Measurements from ENCODE around the gene SLC24A4.

SLC24A4 gene

DNA sequence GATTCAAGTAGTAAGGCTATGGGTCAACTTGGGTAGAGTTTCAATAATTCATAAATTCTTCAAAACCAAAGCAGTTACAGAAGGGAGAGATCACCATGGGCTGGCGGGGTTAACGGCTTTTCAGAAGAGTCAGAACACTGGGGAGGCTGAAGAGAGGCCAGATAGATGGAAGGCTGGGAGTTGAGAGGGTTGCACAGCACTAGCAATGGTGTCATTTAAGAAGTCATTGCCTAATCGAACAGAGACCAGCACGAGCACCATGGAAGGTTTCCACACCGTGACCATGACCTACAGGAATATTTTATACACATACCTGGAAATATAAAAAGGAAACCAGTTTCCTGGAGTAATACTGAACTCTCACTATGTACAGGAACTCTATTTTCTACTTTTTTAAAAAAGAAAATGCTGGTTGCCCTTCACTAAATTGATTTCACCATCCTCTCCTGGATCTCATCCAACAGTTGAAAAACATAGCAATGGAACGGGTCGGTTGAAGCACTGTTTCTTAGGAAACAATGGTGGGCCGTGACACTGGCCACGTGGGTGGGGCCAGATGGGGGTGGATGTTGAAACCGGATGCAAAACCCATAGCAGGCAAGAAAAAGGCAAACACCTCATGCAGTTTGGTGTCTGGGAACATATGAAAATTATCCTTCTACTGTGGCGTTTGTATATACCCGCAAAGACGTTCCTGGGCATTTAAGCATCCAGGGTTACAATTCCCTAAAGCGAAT lies 152.7 kb downstream of the SLC24A4 start:
- DNase-seq (ENCODE audit: low read depth in 2 of 2), result no peak

DNA sequence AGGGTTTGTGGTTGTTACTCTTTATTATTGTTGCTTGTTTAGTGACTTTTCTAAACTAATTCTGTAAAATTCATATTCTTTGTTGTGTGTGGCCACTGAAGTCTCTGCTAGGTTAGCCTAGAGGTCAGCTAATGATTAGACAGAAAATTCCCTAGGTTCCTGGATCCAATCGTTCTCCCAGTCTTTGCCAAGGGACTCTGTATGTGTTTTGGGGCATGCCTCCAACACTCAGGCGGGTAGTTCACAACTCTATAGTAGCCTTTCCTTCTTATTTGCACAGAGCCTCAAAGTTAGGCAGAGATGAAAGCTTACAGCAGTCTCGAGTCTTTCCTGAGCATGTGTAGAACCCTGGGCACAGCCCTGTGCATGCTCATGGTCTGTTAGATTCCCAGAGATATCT lies 157.9 kb downstream of the SLC24A4 start:
- DNase-seq (ENCODE audit: low read depth in 2 of 2), result no peak

DNA sequence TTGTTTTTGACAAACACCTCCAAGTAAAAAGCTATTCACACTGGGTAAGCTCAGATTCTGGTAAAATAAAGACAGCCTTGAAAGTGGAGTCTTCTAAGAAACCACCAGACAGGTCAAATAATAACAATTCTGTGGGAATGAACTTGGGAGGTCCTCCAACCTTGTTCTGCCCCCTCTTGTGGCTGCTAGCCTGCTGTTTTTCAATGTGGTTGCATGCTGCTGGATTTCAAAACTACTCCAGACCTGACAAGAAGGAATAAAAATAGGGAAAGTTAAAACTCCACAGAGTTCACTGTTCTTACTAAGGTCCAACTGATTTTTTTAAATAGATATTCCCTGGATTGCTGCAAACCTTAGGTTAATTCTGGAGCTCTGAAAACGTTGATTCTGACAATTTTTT lies 158.4 kb downstream of the SLC24A4 start:
- DNase-seq (ENCODE audit: low read depth in 2 of 2), result no peak

DNA sequence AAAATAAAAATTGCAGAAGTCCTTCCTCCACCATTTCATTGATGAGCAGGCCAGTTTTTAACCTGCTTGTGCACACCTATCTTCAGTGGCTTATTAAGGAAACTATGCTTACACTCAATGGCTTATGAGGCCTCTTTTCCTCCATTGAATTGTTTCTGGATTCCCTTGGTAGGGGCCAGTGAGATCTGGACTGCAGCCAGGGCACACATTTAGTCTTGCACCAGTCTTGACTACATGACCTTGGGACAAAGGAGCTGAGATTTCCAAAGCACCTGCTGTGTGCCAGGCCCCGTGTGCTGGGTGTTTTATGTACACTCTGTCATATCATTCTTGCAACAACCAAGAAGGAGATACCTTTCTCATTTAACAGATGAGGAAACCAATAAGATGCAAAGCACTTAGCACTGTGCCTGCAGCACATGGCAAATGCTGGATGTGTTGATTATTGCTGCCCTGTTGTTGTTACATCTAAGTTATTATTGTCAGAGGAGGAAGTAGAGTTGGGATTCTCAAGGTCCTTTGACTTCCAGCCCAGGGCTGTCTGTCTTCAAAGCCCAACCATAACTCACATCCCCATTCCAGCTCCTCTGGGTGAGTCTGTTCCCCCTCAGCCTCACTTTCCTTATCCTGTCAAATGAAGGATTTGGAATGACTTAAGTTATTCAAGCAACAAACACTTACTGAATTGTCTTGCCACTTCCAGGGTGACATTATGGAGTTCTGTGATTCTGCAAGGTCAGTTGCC lies 159.0 kb downstream of the SLC24A4 start:
- no peak for DNase-seq (ENCODE audit: low read depth in 2 of 2)

DNA sequence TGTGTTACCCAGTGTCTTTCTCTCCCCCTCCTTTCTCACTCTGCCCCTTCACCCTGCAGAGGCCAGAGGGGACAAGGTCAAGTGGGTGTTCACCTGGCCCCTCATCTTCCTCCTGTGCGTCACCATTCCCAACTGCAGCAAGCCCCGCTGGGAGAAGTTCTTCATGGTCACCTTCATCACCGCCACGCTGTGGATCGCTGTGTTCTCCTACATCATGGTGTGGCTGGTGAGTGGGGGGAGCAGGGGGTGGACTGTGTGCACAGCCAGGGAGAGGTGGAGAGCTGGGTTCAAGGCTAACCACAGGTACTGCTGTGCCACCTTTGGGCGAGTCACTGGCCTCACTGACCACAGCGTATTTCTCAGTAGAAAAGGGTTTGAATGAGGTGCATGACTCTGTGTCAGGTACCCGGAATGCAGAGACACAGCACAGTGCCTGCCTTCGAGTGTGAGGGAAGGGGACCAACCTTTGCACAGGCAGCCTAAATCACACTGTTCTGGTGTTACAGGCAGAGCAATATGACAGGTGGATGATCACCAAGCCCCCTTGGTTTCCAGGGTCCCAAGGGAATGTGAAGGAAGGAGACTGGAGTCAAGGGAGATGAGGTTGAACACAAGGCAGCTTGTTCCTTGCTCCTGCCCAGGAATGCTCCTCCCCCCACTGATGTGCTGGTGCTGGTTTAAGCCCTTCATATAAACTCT lies 159.8 kb downstream of the SLC24A4 start:
- no peak for DNase-seq (ENCODE audit: low read depth in 2 of 2)

DNA sequence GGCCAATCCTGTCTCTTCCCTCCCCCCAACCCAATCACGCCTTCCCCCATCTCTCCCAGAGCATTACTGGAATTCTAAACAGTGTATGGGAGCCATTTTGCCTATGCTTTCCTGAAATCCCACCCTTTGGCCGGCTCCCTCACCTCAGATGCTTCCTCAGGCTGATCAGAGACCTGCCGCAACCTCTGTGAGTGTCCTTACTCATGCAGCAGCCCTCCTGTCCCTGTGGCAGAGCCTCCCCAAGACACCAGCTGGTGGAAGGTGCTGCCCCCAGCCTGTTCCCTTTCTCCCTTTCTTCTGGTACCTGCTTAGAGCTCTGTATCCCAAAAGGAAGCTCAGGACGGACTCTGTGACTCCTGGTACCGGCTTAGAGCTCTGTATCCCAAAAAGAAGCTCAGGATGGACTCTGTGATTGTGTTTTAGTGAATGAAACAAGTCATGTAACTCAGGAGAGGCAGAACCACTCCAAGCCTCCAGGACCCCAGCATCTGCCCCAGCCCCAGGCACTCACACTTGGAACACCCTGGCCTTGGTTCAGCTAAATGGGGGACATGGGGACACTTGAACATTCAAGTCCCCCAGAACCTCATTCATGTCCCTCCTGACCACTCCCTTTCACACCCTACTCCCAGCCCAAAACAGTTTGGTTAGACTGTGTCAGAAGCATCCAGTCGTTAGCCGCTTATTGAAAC lies 161.3 kb downstream of the SLC24A4 start:
- no peak for DNase-seq (ENCODE audit: low read depth in 2 of 2)

DNA sequence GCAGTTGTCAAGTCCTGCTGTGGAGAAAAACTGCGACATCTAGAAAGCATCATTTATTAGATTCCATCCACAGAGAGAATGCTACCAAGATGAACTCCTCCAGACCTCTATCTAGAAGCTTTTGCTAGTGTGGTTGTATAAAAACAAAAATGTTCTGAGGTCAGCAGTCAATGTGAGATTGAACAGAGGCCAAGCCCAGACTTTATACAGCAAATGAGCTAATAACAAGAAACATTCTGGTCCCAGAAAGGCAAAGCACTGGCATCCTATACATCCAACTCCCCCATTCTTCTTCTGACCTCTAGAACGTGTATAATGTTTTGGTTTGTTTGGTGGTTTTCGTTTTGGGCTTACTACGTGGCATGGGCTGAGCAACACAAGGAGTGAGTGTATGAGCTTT lies 163.9 kb downstream of the SLC24A4 start:
- DNase-seq (ENCODE audit: low read depth in 2 of 2), result no peak

DNA sequence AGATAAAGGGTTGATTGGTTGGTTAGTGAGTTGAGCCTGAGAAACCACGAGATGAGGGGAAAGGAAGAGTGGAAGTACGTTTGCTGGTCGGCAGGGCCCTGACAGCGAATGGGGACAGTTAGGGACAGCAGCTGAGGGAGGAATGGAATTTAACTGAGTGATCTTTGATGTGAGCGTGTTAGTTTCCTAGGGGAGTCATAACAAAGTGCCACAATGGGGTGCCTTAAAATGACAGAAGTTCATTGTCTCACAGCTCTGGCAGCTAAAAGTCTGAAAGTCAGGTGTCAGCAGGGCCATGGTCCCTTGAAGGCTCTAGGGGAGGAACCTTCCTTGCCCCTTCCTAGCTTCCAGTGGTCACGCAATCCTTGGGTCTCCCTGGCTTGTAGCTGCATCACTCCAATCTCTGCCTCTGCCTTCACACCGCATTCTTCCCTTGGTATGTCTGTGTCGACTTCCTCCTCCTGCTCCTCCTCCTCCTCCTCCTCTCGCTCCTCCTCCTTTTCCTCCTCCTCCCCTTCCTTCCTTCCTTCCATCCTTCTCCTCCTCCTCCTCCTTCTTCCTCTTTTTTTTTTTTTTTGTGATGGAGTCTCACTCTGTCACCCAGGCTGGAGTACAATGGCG lies 164.7 kb downstream of the SLC24A4 start:
- no peak for DNase-seq (ENCODE audit: low read depth in 2 of 2)

DNA sequence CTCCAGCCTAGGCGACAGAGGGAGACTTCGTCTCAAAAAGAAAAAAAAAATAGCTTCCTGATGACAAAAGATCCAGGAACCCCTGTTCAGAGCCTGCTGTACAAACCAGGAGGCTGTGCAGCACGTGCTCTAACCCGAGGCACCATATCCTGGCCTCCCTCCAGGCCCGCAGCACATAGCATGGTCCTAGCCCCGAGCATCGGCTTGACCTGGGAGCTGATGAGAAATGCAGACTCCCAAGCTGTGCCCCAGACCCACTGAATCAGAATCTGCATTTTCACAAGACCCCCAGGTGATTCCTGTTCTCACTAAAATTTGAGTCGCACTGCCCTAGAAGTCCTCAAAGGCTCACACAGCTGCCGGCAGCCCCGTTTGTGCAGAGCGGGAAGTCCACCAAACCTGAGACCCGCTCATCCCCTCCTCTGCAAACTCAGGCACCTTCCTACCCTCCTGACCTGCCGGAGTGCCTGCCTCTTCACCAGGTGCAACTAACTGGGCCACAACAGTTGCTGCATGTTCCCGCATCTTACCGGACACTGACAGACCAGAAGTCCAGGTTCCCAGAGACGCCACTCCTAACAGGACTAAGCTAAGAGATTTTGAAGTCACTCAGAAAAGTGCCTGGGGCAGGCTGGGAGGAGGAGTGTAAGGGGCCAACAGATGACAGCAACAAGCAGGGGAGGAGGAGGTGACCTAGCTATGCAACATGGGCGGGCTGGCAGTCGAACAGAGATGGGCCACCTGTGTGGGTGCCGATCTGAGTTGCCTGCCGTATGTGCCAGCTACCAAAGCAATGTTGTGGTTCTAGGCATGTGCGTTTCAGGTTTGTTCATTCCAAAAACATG lies 166.7 kb downstream of the SLC24A4 start:
- no peak for DNase-seq (ENCODE audit: low read depth in 2 of 2)

DNA sequence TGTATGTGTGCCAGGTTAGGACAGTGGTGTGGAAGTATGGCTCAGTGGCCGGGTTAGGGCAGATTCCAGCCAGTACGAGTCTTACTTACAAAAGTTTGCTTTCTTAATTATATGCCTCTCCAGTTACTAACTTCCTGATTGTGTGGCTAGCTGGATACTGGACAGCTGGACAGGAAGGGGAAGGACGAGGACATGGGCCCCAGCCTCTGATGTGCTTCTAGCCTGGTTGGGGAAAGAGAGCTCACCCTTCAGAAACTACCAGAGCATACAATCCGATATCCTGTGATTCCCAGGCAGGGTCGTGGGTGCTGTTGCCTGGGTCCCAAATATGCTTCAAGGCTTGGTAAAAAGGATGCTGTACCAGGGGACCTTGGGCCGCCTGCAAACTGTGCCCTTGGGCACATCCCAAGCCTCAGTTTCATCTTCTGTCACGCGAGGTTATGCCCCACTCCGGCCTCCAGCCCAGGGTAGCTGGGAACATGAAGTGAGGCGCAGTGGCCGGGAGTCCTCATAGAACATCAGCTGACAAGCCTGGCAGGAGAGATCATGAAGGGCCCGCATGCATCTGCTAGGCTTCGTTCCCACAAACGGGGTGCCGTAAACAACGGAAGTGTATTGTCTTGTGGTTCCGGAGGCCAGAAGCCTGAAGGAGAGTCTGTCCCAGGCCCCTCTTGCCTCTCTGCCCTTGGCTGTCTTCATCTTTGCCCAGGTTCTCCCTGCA lies 167.4 kb downstream of the SLC24A4 start:
- no peak for DNase-seq (ENCODE audit: low read depth in 2 of 2)

DNA sequence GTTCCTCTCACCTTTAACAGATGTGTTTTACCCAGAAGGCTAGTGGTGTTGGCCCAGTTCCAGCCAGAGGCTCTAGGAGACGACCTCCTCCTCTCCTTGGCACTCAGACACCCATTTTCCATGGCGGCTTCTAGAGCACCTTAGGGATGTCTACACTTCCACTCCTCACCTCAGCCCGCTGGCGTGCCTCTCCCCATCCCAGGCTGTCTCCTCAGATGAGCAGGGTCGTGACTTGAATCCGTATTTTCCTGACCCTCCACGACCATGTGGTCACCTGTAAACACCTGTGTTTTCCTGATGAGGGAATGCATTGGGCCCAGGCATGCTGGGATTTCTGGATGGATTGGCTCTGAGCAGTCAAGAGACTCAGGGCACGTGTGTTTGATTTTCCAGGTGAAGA lies 168.8 kb downstream of the SLC24A4 start:
- no peak for DNase-seq (ENCODE audit: low read depth in 2 of 2)

DNA sequence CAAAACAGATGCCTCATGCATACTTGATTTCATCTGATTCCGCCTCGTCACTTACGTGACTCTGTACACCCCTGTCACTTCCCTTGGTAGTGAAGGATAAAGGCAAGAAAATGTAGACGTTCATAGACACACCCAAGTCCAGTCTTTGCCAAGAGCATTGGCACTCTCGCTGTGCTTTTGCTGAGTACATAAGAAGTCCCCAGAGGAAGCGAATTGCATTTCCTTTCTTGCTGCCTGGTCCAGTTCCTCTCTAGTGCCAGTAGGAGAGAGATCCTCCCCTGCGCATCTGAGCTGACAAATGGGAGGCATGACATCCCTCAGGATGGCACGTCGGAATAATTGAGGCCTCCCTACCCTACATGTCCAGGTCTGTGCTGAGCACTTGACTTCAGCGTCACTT lies 169.3 kb downstream of the SLC24A4 start:
- DNase-seq (ENCODE audit: low read depth in 2 of 2), result no peak

DNA sequence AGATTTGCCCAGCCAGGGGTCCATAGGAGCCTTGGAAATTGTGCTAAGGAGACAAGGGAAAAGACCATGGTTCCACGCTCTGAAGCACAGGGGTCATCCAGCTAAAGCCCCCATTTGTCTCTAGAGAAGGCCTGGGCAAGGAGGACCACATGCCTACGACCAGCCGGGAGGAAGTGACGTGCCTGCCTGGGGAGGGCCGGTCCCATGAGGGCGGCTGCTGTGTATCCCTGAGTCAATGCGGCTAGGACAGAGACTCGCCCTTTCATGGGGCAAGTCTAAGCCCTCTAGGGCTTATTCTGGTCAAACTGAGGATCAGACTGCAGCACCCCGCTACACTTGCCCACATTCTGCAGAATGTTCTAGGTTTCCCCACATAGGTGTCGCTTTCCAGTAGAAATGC lies 170.1 kb downstream of the SLC24A4 start:
- DNase-seq (ENCODE audit: low read depth in 2 of 2), result no peak

DNA sequence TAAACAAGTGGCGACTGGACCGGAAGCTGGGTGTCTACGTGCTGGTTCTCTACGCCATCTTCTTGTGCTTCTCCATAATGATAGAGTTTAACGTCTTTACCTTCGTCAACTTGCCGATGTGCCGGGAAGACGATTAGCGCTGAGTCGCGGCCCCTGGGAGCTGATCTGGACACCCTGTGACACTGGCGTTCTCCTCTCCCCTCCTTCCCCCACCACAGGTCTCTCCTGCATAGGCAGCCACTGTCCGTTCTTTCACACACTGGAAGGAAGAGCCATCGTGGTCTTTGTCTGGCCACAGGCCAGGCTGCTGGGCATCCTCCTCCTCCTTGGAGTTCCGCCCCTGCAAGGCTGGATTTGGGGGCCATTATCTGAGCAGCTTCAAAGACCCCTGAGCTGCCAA lies 170.5 kb downstream of the SLC24A4 start:
- DNase-seq (ENCODE audit: low read depth in 2 of 2), result no peak

DNA sequence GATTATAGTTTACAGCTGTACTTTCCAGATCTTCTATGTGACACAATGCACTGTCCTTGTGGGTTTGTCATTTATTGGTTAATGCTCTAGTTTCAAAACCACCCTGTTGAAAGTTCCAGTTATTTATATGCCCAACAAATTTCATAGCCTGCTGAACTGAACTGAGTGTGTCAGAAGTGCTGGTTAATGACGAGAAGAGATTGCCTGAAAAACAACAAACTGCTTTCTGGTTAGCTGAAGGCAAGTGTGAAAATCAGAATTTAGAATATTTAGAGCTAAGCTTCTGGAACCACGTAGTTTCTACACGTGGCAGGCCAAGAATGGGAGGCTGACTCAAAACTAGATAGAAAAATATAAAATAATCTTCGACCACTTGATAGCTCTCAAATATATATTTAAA lies 171.5 kb downstream of the SLC24A4 start:
- no peak for DNase-seq (ENCODE audit: low read depth in 2 of 2)

DNA sequence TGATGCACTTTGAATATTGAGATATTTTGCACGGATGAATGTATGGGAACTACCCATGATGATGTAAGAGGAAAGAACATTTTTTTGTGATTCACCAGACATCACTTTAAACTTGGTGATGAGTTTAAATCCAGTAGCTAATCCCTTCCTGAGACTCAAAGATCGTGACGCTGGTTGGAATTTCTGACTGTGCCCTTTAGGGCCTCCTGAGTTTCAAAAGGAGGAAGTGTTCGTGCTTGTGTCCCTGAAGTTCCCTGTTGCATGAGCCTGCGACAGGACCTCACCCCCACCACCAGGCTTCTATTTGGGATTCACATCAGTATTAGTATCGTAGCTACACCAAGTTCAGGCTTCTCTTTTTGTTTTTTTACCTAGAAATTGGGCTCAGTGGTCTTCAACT lies 172.1 kb downstream of the SLC24A4 start:
- no peak for DNase-seq (ENCODE audit: low read depth in 2 of 2)

DNA sequence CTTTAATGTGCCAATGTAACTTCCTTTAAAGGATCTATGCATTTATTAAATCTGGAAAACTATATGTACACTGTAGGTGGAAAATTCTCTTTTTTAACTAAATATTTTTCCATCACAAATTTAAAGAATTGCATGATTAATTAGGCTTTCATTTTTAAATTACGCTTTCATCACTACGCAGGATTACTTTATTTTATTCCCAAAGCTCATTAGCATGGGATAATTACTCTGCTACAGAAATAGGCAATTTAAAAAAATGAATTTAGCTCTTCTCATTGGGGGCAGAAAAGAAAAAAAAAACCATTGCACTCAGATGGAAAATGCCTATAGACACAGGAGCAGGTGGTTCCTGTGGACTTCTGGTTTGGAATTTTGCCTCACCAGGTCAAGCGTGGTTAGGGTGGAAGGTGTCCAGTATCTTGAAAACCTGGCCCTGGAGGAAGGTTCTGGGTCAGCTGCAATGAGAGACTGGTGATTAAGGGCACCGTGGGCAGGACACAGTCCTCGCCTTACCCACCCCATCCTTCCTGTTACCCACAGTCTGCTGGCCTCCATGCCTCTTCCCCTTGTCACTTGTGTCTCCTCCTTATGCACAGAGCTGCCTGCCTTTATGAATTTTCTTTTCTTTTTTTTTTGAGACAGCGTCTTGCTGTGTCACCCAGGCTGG lies 173.4 kb downstream of the SLC24A4 start:
- no peak for DNase-seq (ENCODE audit: low read depth in 2 of 2)

DNA sequence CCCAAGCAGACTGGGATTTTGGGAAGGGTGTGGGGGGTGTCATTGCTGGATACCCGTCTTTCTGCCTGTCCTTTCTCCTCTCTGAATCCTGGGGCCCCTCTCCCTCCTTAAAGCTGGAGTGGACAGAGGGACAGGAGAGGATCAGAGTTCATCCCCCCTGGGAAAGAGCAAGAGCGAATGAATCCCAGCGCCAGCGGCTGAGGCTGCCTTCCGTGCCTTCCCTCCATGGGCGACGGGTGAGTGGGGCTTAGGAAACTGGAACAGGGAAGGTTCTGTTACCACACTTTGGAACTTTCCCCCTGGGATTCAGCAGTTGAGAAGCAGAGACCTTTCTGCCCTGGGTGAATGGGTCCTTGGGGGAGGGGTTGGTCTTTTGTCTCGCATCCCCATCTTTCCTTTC lies 174.4 kb downstream of the SLC24A4 start:
- no peak for DNase-seq (ENCODE audit: low read depth in 2 of 2)

DNA sequence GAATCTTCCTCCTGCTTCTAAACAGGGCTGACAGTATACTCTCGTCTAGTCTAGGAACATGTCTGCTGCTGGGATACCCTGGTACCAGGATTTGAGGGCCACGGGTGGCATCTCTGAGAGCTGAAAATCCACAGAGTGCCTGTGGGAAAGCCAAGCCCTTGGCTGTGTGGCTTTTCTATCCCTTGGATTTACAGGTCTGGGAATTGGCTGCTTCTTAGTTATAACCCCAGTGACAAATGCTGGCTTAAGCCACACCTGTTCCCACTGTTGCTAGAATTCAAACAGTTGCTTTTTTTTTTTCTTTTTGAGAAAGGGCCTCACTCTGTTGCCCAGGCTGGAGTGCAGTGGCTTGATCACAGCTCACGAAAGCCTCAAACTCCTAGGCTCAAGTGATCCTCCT lies 176.3 kb downstream of the SLC24A4 start:
- no peak for DNase-seq (ENCODE audit: low read depth in 2 of 2)

DNA sequence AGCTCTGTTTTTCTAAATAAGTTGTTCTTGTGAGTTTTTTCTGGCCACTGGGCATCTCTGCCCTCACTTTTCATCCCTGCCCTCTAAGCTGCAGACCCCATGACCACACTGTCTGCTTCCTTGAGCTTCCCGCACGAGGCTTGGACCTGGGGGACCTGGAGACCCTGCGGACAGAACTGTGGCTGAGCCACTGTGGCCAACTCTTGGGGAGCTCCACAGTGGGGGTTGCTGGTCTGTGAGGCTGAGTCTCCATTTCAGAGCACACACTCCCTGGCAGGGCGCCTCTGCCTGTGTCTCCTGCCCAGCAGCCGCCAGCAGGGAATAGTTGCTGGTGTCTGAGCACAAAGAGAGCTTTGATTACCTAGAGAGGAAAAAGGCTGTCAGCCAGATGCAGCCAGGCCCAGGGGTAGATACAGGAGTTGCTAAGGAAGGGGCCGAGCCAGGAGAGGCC lies 177.6 kb downstream of the SLC24A4 start:
- no peak for DNase-seq (ENCODE audit: low read depth in 2 of 2)
